Activated CD8-positive, alpha-beta memory T cell treated with anti-CD3 and anti-CD28 coated beads for 48 hours (primary cell): Measurements from ENCODE around the gene COBLL1.
"Not testable (repeated sequence)": the region's sequence is repeated elsewhere in the genome, so short reads cannot be mapped to it uniquely, and the experiment has no call there.

ENCODE experiments used
- DNase-seq, 3 experiments: peaks; one replicate each; pipeline ENCODE4 v3.0.0-alpha.2; 2020; ENCODE audit warnings: low read depth in 2 of 3, low spot score in 2 of 3

Gene COBLL1

GRCh38 chr2:164721430-164721829, 120.2 kb downstream of the COBLL1 start:
- no peak for DNase-seq

- DNase-seq = no peak
Measured at GRCh38 chr2:164719996-164720941, 121.4 kb downstream of the COBLL1 start.

DNA sequence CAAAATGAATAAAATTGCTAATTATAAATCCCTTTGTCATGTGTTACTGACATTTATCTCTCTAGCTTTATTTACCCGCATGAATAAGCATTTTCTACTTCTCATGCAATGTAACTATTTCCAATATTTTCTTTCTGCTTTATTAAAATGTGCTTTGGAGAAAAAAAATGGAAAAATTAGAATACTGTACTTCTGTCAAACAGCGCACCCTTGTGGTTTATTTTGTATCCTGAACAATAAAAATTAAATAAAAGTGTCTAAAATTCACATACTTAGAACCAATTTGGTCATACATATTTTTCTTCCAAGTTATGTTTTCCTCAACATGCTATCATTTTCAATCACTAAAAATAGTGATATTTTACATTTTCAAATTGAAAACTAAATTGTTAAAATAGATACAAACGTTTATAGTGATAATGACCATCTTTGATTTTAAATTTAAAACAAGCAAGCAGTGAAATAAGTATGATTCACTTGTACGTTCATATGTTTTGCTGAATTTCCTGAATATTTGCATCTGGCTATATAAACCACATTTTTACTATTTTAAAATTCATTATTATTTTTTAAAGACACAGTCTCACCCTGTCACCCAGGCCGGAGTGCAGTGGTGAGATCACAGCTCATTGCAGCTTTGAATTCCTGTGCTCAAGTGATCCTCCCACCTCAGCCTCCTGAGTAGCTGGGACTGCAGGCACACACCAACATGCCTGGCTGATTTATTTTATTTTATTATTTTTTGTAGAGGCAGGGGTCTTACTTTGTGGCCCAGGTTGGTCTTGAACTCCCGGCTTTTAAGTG, 124.4 kb downstream of the COBLL1 start:
- no peak for DNase-seq

GRCh38 chr2:164714471-164714870, 127.2 kb downstream of the COBLL1 start:
- no peak for DNase-seq

- no peak for DNase-seq
Measured at GRCh38 chr2:164711766-164712138, 129.9 kb downstream of the COBLL1 start.

GRCh38 chr2:164710837-164711765, 130.5 kb downstream of the COBLL1 start:
- DNase-seq = no peak

- DNase-seq = not testable (repeated sequence)
Measured at GRCh38 chr2:164710252-164710836, 131.3 kb downstream of the COBLL1 start.

DNA sequence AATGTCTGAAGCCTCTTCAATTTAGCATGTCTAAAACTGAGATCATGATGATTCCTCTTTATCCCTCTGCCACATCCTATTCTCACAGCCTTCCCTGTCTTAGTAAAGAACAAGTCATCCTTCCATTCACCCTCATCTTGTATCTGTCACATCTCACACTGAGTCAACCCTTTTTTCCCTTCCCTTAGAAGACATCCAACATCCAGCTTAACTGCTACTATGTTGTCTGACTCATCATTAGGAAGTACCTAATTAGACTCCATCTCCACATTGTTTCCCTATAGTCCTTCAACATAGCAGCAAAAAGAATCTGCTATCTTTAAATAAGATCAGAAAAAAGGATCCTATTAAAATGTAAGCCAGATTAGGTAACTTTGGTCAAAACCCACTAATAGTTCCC, 135.1 kb downstream of the COBLL1 start:
- no peak for DNase-seq

GRCh38 chr2:164705412-164706167, 136.0 kb downstream of the COBLL1 start:
- DNase-seq = no peak

- no peak for DNase-seq
Measured at GRCh38 chr2:164703915-164704706, 137.5 kb downstream of the COBLL1 start.

DNA sequence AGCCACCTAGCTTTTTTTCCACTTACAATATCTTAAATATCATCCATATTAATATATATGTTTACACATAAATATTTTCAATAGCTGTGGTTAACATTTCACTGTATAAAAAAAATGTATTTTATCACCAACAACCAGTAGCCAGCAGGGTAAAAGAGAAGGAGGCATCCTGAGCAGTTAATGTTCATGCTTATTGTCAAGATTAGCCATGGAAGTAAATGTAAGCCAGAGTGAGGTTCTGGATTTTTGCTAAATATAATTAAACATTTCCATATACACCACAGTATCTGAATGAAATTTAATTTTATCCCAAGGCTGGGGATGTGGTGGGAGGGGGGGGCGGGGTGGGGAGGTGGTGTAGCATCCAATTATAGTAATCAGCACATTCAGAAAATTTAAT, 140.1 kb downstream of the COBLL1 start:
- DNase-seq = no peak

- no peak for DNase-seq
Measured at GRCh38 chr2:164700390-164700789, 141.2 kb downstream of the COBLL1 start.

- DNase-seq = no peak
Measured at GRCh38 chr2:164697688-164698461, 143.7 kb downstream of the COBLL1 start.

DNA sequence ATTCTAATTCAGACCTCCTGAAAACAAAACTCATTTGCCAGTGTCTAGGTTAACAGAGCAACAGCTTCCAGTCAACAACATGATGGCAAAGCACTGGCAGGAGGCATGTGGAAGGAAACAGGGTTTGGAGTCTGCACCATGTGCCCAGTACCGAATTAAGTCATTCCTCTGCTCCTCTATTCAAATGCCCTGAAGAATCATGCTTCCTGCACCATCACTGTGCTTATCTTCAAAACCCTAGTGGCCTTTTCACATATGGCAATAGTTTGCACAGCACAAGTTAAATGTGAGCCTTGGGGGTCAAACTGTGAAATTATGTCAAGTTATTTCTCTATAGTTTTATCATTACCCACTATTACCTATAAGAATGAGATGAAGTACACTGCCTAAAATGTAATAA, 145.0 kb downstream of the COBLL1 start:
- no peak for DNase-seq

DNA sequence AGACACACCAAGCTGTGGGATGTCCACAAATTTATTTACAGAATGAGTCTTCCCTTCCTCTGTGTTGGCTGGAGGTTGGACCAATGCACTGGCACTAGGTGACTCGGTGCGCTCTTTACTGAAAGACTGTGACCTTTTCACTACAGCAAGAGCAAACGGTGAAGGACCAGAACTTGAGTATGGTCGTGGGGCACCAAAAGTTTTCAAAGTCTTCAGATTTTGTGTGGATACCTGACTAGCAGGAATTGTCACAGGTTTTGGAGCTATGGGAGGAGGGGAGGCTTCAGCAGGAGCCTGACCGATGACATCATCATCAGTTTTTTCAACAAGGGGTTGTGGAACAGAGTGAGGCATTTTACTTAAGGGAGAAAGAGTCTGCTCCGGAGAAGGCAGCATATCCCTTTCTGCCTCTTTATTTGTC, 147.3 kb downstream of the COBLL1 start:
- DNase-seq = no peak

- no peak for DNase-seq
Measured at GRCh38 chr2:164693834-164694233, 147.8 kb downstream of the COBLL1 start.

GRCh38 chr2:164693390-164693789, 148.2 kb downstream of the COBLL1 start:
- DNase-seq = no peak

DNA sequence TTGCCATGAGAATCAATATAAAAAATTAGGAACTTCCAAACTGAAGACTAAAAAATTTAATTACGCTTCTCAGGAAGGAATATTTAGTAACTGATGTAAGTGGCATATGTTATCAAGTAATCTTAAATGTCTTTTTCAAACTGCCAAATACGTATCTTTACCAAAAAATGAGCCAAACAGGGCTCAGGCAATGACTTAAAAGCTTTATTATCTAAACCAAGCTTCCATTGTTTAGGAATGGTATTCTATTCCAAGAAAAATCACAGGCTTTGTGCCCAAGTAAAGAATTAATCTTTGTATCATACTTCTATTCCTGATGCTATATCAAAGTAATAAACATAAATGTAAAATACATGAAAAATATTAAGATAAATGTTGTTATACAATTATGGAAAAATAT, 148.7 kb downstream of the COBLL1 start:
- DNase-seq = no peak
